Measurements from ENCODE around the gene MYO10. TPM values are rescaled to one million over a fixed set of nuclear protein-coding genes. Genes with fewer than 3 reads are reported as not detected.

Gene MYO10
- total and polyA plus RNA-seq, 2 donors (not counting 3 experiments of a cell fraction or from before 2014, with no cell fraction given) = 36.0 to 148 TPM

DNA sequence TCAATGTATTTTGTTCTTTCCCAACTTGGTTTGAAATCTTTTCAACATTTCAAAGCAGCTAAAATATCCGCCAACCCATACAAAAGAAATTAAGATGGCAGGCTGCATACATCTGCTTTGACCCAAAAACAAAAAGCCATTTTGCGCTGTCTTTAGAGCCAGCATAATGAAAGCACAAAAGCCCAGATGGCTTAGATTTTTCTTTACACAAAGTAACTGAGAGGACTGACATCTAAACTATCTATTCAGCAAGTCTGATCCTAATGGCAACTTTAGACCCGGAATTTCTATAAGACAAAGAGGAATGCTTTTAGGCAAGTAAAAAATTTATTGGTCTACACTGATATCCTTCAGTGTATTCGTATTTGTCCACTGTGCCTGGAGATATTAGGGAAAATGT, 86.3 kb downstream of the MYO10 start:
- Histone ChIP-seq H3K27ac (ENCODE audit: insufficient read depth, low read depth, low read length) (no peak overlapping the region), H2AFZ (ENCODE audit: low read depth, low read length) (no peak overlapping the region), H3K9ac (replicated peaks; ENCODE audit: extremely low read depth, insufficient read depth, low read length) (no peak overlapping the region), H3K79me2 (ENCODE audit: control insufficient read depth, insufficient read depth, low read length) (peaks cover 90% of the 10 kb centered on the region), H3K27me3 (ENCODE audit: control insufficient read depth in 2 of 2, insufficient read depth in 2 of 2, low read length in 2 of 2) (no peaks in the 10 kb centered on the region), H4K20me1 (replicated peaks; ENCODE audit: control insufficient read depth, extremely low read depth, insufficient read depth, low read length) (peaks cover 19% of the 10 kb centered on the region), H3K9me1 (replicated peaks; ENCODE audit: control insufficient read depth, extremely low read depth, insufficient read depth, low read length) (no peaks in the 10 kb centered on the region), H3K4me1 (ENCODE audit: control insufficient read depth, extremely low read depth, insufficient read depth, low read length) (no peaks in the 10 kb centered on the region), H3K9me3 (replicated peaks; ENCODE audit: control insufficient read depth, insufficient read depth, low read length) (no peaks in the 10 kb centered on the region), H3K4me2 (ENCODE audit: insufficient read depth, low read length) (no peak overlapping the region), H3K36me3 (ENCODE audit: control insufficient read depth in 2 of 2, extremely low read depth in 1 of 2, insufficient read depth in 2 of 2, low read length in 2 of 2) (peaks cover 0 to 2% of the 10 kb centered on the region in 2 experiments), H3K4me3 (replicated peaks in 1 of 3; ENCODE audit: insufficient read depth in 1 of 3, low read depth in 1 of 3, low read length in 3 of 3) (no peak overlapping the region)
- POLR2A ChIA-PET = no interaction called here
- DNase-seq (ENCODE audit: low read depth, low spot score) (no peak), FAIRE-seq (no peak)
- intact Hi-C loops (cut with micrococcal nuclease) = no loop called here
- CTCF ChIA-PET = no interaction called here
- TF ChIP-seq FOS (IDR thresholded peaks at IDR 0.05; ENCODE audit: borderline replicate concordance, insufficient read depth, low read length) = no peak
- TF ChIP-seq POLR2AphosphoS5 (IDR thresholded peaks at IDR 0.05; ENCODE audit: insufficient read depth, low read depth, low read length) = no peak
- no peak for TF ChIP-seq MYC (IDR thresholded peaks at IDR 0.05; ENCODE audit: low read depth, low read length)
- TF ChIP-seq, protein P1, sequence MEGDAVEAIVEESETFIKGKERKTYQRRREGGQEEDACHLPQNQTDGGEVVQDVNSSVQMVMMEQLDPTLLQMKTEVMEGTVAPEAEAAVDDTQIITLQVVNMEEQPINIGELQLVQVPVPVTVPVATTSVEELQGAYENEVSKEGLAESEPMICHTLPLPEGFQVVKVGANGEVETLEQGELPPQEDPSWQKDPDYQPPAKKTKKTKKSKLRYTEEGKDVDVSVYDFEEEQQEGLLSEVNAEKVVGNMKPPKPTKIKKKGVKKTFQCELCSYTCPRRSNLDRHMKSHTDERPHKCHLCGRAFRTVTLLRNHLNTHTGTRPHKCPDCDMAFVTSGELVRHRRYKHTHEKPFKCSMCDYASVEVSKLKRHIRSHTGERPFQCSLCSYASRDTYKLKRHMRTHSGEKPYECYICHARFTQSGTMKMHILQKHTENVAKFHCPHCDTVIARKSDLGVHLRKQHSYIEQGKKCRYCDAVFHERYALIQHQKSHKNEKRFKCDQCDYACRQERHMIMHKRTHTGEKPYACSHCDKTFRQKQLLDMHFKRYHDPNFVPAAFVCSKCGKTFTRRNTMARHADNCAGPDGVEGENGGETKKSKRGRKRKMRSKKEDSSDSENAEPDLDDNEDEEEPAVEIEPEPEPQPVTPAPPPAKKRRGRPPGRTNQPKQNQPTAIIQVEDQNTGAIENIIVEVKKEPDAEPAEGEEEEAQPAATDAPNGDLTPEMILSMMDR (IDR thresholded peaks at IDR 0.05; ENCODE audit: extremely low read depth in 1 of 2, insufficient read depth in 1 of 2, low read depth in 1 of 2, low read length in 2 of 2) = no peak
- TF ChIP-seq, protein P2, sequence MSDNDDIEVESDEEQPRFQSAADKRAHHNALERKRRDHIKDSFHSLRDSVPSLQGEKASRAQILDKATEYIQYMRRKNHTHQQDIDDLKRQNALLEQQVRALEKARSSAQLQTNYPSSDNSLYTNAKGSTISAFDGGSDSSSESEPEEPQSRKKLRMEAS (IDR thresholded peaks at IDR 0.05; ENCODE audit: insufficient read depth, insufficient read length) = no peak
- TF ChIP-seq EZH2 (IDR thresholded peaks at IDR 0.05; ENCODE audit: borderline replicate concordance, low read depth, low read length, severe bottlenecking) = no peak
- TF ChIP-seq POLR2A (IDR thresholded peaks at IDR 0.05; ENCODE audit: low read depth, low read length) = no peak
- TF ChIP-seq GATA2 (IDR thresholded peaks at IDR 0.05; ENCODE audit: insufficient read depth, insufficient read length, low read depth, low read length) = no peak
- no peak for TF ChIP-seq JUN (IDR thresholded peaks at IDR 0.05; ENCODE audit: borderline replicate concordance, insufficient read depth, insufficient read length, low read depth)
- BruUV-seq (replicated peaks) = no TSS peak
- dilution Hi-C loops (cut with MboI; ENCODE audit: extremely low pct_ligation_motif_present, low sequenced_read_pairs) = no loop called here
